Astrocyte (in vitro differentiated cells and primary cell): ENCODE measurements around the gene WSCD2. TPM values are rescaled to one million over a fixed set of nuclear protein-coding genes. Genes with fewer than 3 reads are reported as not detected.

Source experiments
- DNase-seq: peaks from one replicate; pipeline ENCODE4 v3.0.0-alpha.2; 2010; ENCODE audit warnings: low read depth
- FAIRE-seq: peaks from 2 replicates; lab custom pipeline; 2011; peaks lifted over from hg19 to GRCh38; lab: Jason Lieb, UNC
- H2AFZ ChIP-seq: 2 replicates; pipeline ENCODE4 v1.6.0; 2012; ENCODE audit warnings: low read depth, low read length, inconsistent platforms
- H3K27ac ChIP-seq: 2 replicates; pipeline ENCODE4 v1.5.1; 2011; ENCODE audit warnings: low read depth, low read length, inconsistent platforms
- H3K27me3 ChIP-seq: 2 replicates; pipeline ENCODE4 v1.6.0; 2011; ENCODE audit warnings: low read length, inconsistent platforms; ENCODE audit not compliant: insufficient read depth
- H3K36me3 ChIP-seq: 2 replicates; pipeline ENCODE4 v1.5.1; 2011; ENCODE audit warnings: low read length, inconsistent platforms; ENCODE audit not compliant: insufficient read depth
- H3K4me1 ChIP-seq: 2 replicates; pipeline ENCODE4 v1.5.1; 2011; ENCODE audit warnings: low read length, inconsistent platforms; ENCODE audit not compliant: insufficient read depth
- H3K4me2 ChIP-seq: 2 replicates; pipeline ENCODE4 v1.6.0; 2012; ENCODE audit warnings: low read length, inconsistent platforms
- H3K4me3 ChIP-seq: 2 replicates; pipeline ENCODE4 v1.5.1; 2011; ENCODE audit warnings: low read depth, mild to moderate bottlenecking, low read length, inconsistent platforms; ENCODE audit not compliant: insufficient read depth
- H3K79me2 ChIP-seq: 2 replicates; pipeline ENCODE4 v1.6.0; 2012; ENCODE audit warnings: mild to moderate bottlenecking, low read length, inconsistent platforms; ENCODE audit not compliant: insufficient read depth
- H3K9ac ChIP-seq: 2 replicates; pipeline ENCODE4 v1.6.0; 2012; ENCODE audit warnings: mild to moderate bottlenecking, low read length, inconsistent platforms
- H3K9me3 ChIP-seq: 2 replicates; pipeline ENCODE4 v1.5.1; 2012; ENCODE audit warnings: low read depth, mild to moderate bottlenecking, low read length, inconsistent platforms; ENCODE audit not compliant: insufficient read depth
- H4K20me1 ChIP-seq: 2 replicates; pipeline ENCODE4 v1.6.0; 2012; ENCODE audit warnings: low read length, inconsistent platforms; ENCODE audit not compliant: insufficient read depth
- H3K27ac Mint-ChIP-seq: one replicate; pipeline ENCODE4 v1.8.0; 2021; ENCODE audit warnings: mild to moderate bottlenecking, mixed read lengths; ENCODE audit not compliant: unreplicated experiment
- H3K27me3 Mint-ChIP-seq: one replicate; pipeline ENCODE4 v1.8.0; 2021; ENCODE audit warnings: low read depth, mixed read lengths; ENCODE audit not compliant: unreplicated experiment
- H3K36me3 Mint-ChIP-seq: one replicate; pipeline ENCODE4 v1.8.0; 2021; ENCODE audit warnings: low read depth, mixed read lengths; ENCODE audit not compliant: unreplicated experiment
- H3K4me1 Mint-ChIP-seq: one replicate; pipeline ENCODE4 v1.8.0; 2021; ENCODE audit warnings: low read depth, mixed read lengths; ENCODE audit not compliant: unreplicated experiment
- H3K4me3 Mint-ChIP-seq: one replicate; pipeline ENCODE4 v1.8.0; 2021; ENCODE audit warnings: mild to moderate bottlenecking, moderate library complexity, mixed read lengths; ENCODE audit not compliant: unreplicated experiment
- H3K9me3 Mint-ChIP-seq: one replicate; pipeline ENCODE4 v1.8.0; 2021; ENCODE audit warnings: mild to moderate bottlenecking, mixed read lengths; ENCODE audit not compliant: unreplicated experiment
- EZH2 ChIP-seq: IDR thresholded peaks from 2 replicates; pipeline ENCODE4 v1.6.1; 2012; ENCODE audit warnings: mild to moderate bottlenecking, low read length, inconsistent platforms; ENCODE audit not compliant: insufficient read depth
- total RNA-seq: library from RNA; stranded (reverse); gene quantifications from 2 replicates; pipeline ENCODE4 v1.2.1, GENCODE V29; 2021
- TF ChIP-seq, protein P1 (sequence below): IDR thresholded peaks from 2 replicates; pipeline ENCODE4 v1.5.1; 2011; ENCODE audit warnings: low read depth, mild to moderate bottlenecking, inconsistent platforms, low read length, moderate library complexity; ENCODE audit not compliant: insufficient read depth

WSCD2 gene
- total RNA-seq, 1 donor from 2014 or later, result 0.11 TPM

DNA sequence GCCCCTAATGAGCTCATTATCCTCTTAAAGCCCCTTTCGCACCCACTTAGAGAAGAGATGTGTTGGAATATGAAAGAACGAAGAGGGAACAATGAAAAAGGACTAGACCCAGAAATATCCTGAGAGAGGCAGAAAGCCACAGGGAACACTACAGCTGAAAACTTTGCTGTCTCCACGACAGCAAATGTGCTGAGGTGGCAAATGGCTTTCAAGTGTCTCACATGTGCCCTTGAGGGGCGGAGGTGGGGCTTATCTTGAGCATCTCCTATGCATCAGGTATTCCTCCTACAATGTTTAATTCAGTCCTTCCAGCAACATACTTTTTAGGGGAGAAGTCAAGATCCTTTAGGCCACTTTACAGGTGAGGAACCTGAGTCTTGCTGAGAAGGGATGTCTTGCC lies 62.9 kb downstream of the WSCD2 start:
- Histone ChIP-seq H3K79me2 (no peaks in the 10 kb centered on the region), H2AFZ (no peak overlapping the region), H3K4me2 (no peak overlapping the region), H3K9me3 (no peaks in the 10 kb centered on the region), H3K36me3 (no peaks in the 10 kb centered on the region), H3K4me1 (no peaks in the 10 kb centered on the region), H3K4me3 (no peak overlapping the region), H3K9ac (no peak overlapping the region), H3K27ac (no peak overlapping the region), H3K27me3 (no peaks in the 10 kb centered on the region), H4K20me1 (no peaks in the 10 kb centered on the region)
- TF ChIP-seq EZH2, result no peak
- TF ChIP-seq, protein P1, sequence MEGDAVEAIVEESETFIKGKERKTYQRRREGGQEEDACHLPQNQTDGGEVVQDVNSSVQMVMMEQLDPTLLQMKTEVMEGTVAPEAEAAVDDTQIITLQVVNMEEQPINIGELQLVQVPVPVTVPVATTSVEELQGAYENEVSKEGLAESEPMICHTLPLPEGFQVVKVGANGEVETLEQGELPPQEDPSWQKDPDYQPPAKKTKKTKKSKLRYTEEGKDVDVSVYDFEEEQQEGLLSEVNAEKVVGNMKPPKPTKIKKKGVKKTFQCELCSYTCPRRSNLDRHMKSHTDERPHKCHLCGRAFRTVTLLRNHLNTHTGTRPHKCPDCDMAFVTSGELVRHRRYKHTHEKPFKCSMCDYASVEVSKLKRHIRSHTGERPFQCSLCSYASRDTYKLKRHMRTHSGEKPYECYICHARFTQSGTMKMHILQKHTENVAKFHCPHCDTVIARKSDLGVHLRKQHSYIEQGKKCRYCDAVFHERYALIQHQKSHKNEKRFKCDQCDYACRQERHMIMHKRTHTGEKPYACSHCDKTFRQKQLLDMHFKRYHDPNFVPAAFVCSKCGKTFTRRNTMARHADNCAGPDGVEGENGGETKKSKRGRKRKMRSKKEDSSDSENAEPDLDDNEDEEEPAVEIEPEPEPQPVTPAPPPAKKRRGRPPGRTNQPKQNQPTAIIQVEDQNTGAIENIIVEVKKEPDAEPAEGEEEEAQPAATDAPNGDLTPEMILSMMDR, result no peak
- DNase-seq (no peak), FAIRE-seq (no peak)
- Mint-ChIP-seq H3K9me3 (no peaks in the 10 kb centered on the region), H3K27me3 (peaks cover 43% of the 10 kb centered on the region), H3K4me3 (no peak overlapping the region), H3K27ac (no peak overlapping the region), H3K36me3 (no peaks in the 10 kb centered on the region), H3K4me1 (no peaks in the 10 kb centered on the region)

DNA sequence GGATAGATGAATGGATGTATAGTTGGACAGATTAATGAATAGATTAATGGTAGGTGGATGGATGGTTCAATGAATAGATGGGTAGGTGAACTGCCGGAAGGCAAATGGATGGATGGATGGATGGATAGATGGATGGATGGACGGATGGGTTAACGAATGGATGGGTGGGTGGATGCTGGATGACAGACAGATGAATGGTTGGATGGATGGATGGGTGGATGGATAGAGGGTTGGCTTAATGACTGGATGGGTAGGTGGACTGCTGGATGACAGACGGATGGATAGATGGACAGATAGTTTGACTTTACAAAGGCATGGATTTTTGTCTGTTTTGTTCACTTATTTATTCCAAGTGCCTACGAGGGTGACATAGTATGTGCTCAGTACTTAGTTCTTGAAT lies 64.4 kb downstream of the WSCD2 start:
- DNase-seq (no peak), FAIRE-seq (no peak)
- no peak overlapping the region for H3K9ac ChIP-seq
- H3K4me3 Mint-ChIP-seq, result no peak overlapping the region
- H3K4me3 ChIP-seq, result no peak overlapping the region
- no peaks in the 10 kb centered on the region for H3K4me1 ChIP-seq
- no peaks in the 10 kb centered on the region for H3K36me3 Mint-ChIP-seq
- H4K20me1 ChIP-seq, result no peaks in the 10 kb centered on the region
- no peak overlapping the region for H3K27ac ChIP-seq
- peaks cover 44% of the 10 kb centered on the region for H3K27me3 Mint-ChIP-seq
- H3K27me3 ChIP-seq, result no peaks in the 10 kb centered on the region
- H2AFZ ChIP-seq, result no peak overlapping the region
- no peak overlapping the region for H3K27ac Mint-ChIP-seq
- no peak overlapping the region for H3K4me2 ChIP-seq
- no peaks in the 10 kb centered on the region for H3K9me3 ChIP-seq
- H3K79me2 ChIP-seq, result no peaks in the 10 kb centered on the region
- TF ChIP-seq EZH2, result no peak
- TF ChIP-seq, protein P1, result no peak
- no peaks in the 10 kb centered on the region for H3K9me3 Mint-ChIP-seq
- H3K4me1 Mint-ChIP-seq, result no peaks in the 10 kb centered on the region
- no peaks in the 10 kb centered on the region for H3K36me3 ChIP-seq

DNA sequence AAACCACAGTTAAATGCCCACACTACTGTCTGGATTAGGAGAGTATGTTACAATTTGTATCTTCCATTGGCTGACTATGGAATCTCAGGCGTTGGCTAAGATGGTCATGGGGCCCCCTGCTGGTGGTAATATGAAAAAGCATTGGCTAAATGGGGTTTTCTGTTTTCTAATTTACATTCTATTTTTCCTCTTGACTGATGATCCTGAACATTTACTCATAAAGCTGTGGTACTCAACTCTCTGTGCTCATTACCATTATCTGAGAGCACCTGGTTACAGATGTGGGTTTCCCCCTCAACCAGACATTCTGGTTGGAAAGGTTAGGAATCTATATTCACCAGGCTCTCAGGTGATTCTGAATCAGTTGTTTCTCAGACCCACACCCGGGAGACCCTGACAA lies 64.8 kb downstream of the WSCD2 start:
- no peak for DNase-seq

More for the DNA sequence above, 64.8 kb downstream of the WSCD2 start:
- Histone ChIP-seq H3K9ac (no peak overlapping the region), H3K4me3 (no peak overlapping the region), H3K9me3 (no peaks in the 10 kb centered on the region), H3K27ac (no peak overlapping the region), H3K27me3 (no peaks in the 10 kb centered on the region), H3K36me3 (no peaks in the 10 kb centered on the region), H2AFZ (no peak overlapping the region), H3K4me1 (no peaks in the 10 kb centered on the region), H4K20me1 (no peaks in the 10 kb centered on the region), H3K4me2 (no peak overlapping the region), H3K79me2 (no peaks in the 10 kb centered on the region)
- TF ChIP-seq, protein P1, result peak; percentile 55
- TF ChIP-seq EZH2, result no peak
- Mint-ChIP-seq H3K27ac (no peak overlapping the region), H3K4me1 (no peaks in the 10 kb centered on the region), H3K36me3 (no peaks in the 10 kb centered on the region), H3K27me3 (peaks cover 44% of the 10 kb centered on the region), H3K4me3 (no peak overlapping the region), H3K9me3 (no peaks in the 10 kb centered on the region)
- no peak for FAIRE-seq
